HEK293 (cell line): ENCODE measurements around the gene PER1.

Source experiments
- EGR2 ChIP-seq: fragments of 450-650 bp; formaldehyde crosslinking; IDR thresholded peaks from 2 replicates; pipeline ENCODE4 v1.5.1; 2016; ENCODE audit warnings: low read depth, missing biosample characterization, missing genetic modification characterization
- FEZF1 ChIP-seq: fragments of 450-650 bp; formaldehyde crosslinking; IDR thresholded peaks from 2 replicates; pipeline ENCODE4 v1.5.1; 2016; ENCODE audit warnings: missing biosample characterization, missing genetic modification characterization
- GLIS2 ChIP-seq: fragments of 450-650 bp; formaldehyde crosslinking; IDR thresholded peaks from 2 replicates; pipeline ENCODE4 v1.5.1; 2016; ENCODE audit warnings: missing biosample characterization, missing genetic modification characterization
- KLF1 ChIP-seq: fragments of 450-650 bp; formaldehyde crosslinking; IDR thresholded peaks from 2 replicates; pipeline ENCODE4 v1.5.1; 2016; ENCODE audit warnings: missing biosample characterization, missing genetic modification characterization
- KLF8 ChIP-seq: fragments of 450-650 bp; formaldehyde crosslinking; IDR thresholded peaks from 2 replicates; pipeline ENCODE4 v1.5.1; 2016; ENCODE audit warnings: missing biosample characterization, missing genetic modification characterization
- PATZ1 ChIP-seq: fragments of 450-650 bp; formaldehyde crosslinking; IDR thresholded peaks from 2 replicates; pipeline ENCODE4 v1.5.1; 2016; ENCODE audit warnings: missing biosample characterization, missing genetic modification characterization
- PRDM10 ChIP-seq: fragments of 450-650 bp; formaldehyde crosslinking; IDR thresholded peaks from 2 replicates; pipeline ENCODE4 v1.5.1; 2016; ENCODE audit warnings: missing biosample characterization, missing genetic modification characterization
- PRDM4 ChIP-seq: fragments of 450-650 bp; formaldehyde crosslinking; IDR thresholded peaks from 2 replicates; pipeline ENCODE4 v1.5.1; 2017; ENCODE audit warnings: missing biosample characterization, missing genetic modification characterization
- SP2 ChIP-seq: fragments of 450-650 bp; formaldehyde crosslinking; IDR thresholded peaks from 2 replicates; pipeline ENCODE4 v1.5.1; 2016; ENCODE audit warnings: missing biosample characterization, missing genetic modification characterization
- SP3 ChIP-seq: fragments of 450-650 bp; formaldehyde crosslinking; IDR thresholded peaks from 2 replicates; pipeline ENCODE4 v1.5.1; 2016; ENCODE audit warnings: missing biosample characterization, missing genetic modification characterization
- TRIM28 ChIP-seq: IDR thresholded peaks from 2 replicates; pipeline ENCODE4 v1.6.1; 2011; ENCODE audit warnings: low read length, control low read depth, borderline replicate concordance
- ZBTB26 ChIP-seq: fragments of 450-650 bp; formaldehyde crosslinking; optimal IDR thresholded peaks from 2 replicates; pipeline ENCODE3; 2016; ENCODE audit warnings: missing biosample characterization, mild to moderate bottlenecking, missing genetic modification characterization
- ZBTB48 ChIP-seq: fragments of 450-650 bp; formaldehyde crosslinking; IDR thresholded peaks from 2 replicates; pipeline ENCODE4 v1.5.1; 2016; ENCODE audit warnings: missing biosample characterization, missing genetic modification characterization
- ZFP37 ChIP-seq: fragments of 450-650 bp; formaldehyde crosslinking; IDR thresholded peaks from 2 replicates; pipeline ENCODE4 v1.5.1; 2016; ENCODE audit warnings: missing biosample characterization, missing genetic modification characterization
- ZNF10 ChIP-seq: fragments of 450-650 bp; formaldehyde crosslinking; IDR thresholded peaks from 2 replicates; pipeline ENCODE4 v1.5.1; 2017; ENCODE audit warnings: missing biosample characterization, missing genetic modification characterization
- ZNF146 ChIP-seq: fragments of 450-650 bp; formaldehyde crosslinking; IDR thresholded peaks from 2 replicates; pipeline ENCODE4 v1.5.1; 2016; ENCODE audit warnings: missing biosample characterization, missing genetic modification characterization
- ZNF2 ChIP-seq: fragments of 450-650 bp; formaldehyde crosslinking; IDR thresholded peaks from 2 replicates; pipeline ENCODE4 v1.5.1; 2016; ENCODE audit warnings: missing biosample characterization, missing genetic modification characterization
- ZNF24 ChIP-seq: fragments of 450-650 bp; formaldehyde crosslinking; IDR thresholded peaks from 2 replicates; pipeline ENCODE4 v1.5.1; 2016; ENCODE audit warnings: missing biosample characterization, missing genetic modification characterization
- ZNF501 ChIP-seq: fragments of 450-650 bp; formaldehyde crosslinking; IDR thresholded peaks from 2 replicates; pipeline ENCODE4 v1.5.1; 2016; ENCODE audit warnings: missing biosample characterization, missing genetic modification characterization
- ZNF549 ChIP-seq: fragments of 450-650 bp; IDR thresholded peaks from 2 replicates; pipeline ENCODE4 v1.5.1; 2018; ENCODE audit warnings: missing biosample characterization, missing genetic modification characterization, mild to moderate bottlenecking, inconsistent platforms, moderate library complexity
- ZNF558 ChIP-seq: fragments of 450-650 bp; formaldehyde crosslinking; IDR thresholded peaks from 2 replicates; pipeline ENCODE4 v1.5.1; 2016; ENCODE audit warnings: missing biosample characterization, missing genetic modification characterization
- ZNF600 ChIP-seq: fragments of 450-650 bp; formaldehyde crosslinking; IDR thresholded peaks from 2 replicates; pipeline ENCODE4 v1.5.1; 2016; ENCODE audit warnings: missing biosample characterization, missing genetic modification characterization
- ZNF610 ChIP-seq: fragments of 450-650 bp; formaldehyde crosslinking; IDR thresholded peaks from 2 replicates; pipeline ENCODE4 v1.5.1; 2016; ENCODE audit warnings: missing biosample characterization, missing genetic modification characterization, borderline replicate concordance
- ZNF629 ChIP-seq: fragments of 450-650 bp; formaldehyde crosslinking; IDR thresholded peaks from 2 replicates; pipeline ENCODE4 v1.5.1; 2017; ENCODE audit warnings: missing biosample characterization, missing genetic modification characterization
- ZNF692 ChIP-seq: fragments of 450-650 bp; formaldehyde crosslinking; IDR thresholded peaks from 2 replicates; pipeline ENCODE4 v1.5.1; 2016; ENCODE audit warnings: missing biosample characterization, missing genetic modification characterization
- ZNF830 ChIP-seq: fragments of 450-650 bp; IDR thresholded peaks from 2 replicates; pipeline ENCODE4 v1.5.0; 2018; ENCODE audit warnings: missing biosample characterization, missing genetic modification characterization, low read depth, mild to moderate bottlenecking, moderate library complexity
- ZSCAN18 ChIP-seq: fragments of 450-650 bp; formaldehyde crosslinking; IDR thresholded peaks from 2 replicates; pipeline ENCODE4 v1.5.1; 2016; ENCODE audit warnings: missing biosample characterization, missing genetic modification characterization

PER1 gene

GRCh38 chr17:8192070-8192815 is 40.0 kb upstream of the PER1 start (continued):
- TF ChIP-seq SP2 (tag by site-specific recombination) (peak; percentile 76), ZNF610 (no peak), ZBTB26 (tag by site-specific recombination) (no peak), PRDM4 (no peak; the same call in 1 of the 2 replicates), ZNF549 (no peak), ZBTB48 (tag by site-specific recombination) (peak; percentile 96), ZNF830 (tag by site-specific recombination) (no peak), ZFP37 (tag by site-specific recombination) (0 out of 2 replicates have a peak, but pooled peaks have one; percentile 30), TRIM28 (peak; percentile 48; the same call in 1 of the 2 replicates), PATZ1 (tag by site-specific recombination) (peak; percentile 55; the same call in 1 of the 2 replicates), ZNF629 (tag by site-specific recombination) (peak; percentile 48), EGR2 (tag by site-specific recombination) (peak; percentile 71; the same call in 1 of the 2 replicates), ZNF600 (tag by site-specific recombination) (peak; percentile 74; the same call in 1 of the 2 replicates), ZNF558 (tag by site-specific recombination) (no peak), KLF8 (tag by site-specific recombination) (peak; percentile 75), KLF1 (peak; percentile 66), ZNF692 (tag by site-specific recombination) (0 out of 2 replicates have a peak, but pooled peaks have one; percentile 26), FEZF1 (tag by site-specific recombination) (no peak), ZNF24 (tag by site-specific recombination) (0 out of 2 replicates have a peak, but pooled peaks have one; percentile 23), SP3 (tag by site-specific recombination) (peak; percentile 45), ZNF146 (no peak), PRDM10 (tag by site-specific recombination) (peak; percentile 66), ZNF501 (tag by site-specific recombination) (peak; percentile 65; the same call in 1 of the 2 replicates), ZNF2 (tag by site-specific recombination) (0 out of 2 replicates have a peak, but pooled peaks have one; percentile 39), GLIS2 (tag by site-specific recombination) (0 out of 2 replicates have a peak, but pooled peaks have one; percentile 13), ZSCAN18 (tag by site-specific recombination) (peak; percentile 16; the same call in 1 of the 2 replicates), ZNF10 (tag by site-specific recombination) (peak; percentile 61; the same call in 1 of the 2 replicates)
